GM18858 (cell line): Measurements from ENCODE around the gene TRAF4.
"Not testable (repeated sequence)": the region's sequence is repeated elsewhere in the genome, so short reads cannot be mapped to it uniquely, and the experiment has no call there.

Experiments used
- ATAC-seq: cut with Tn5 transposase; IDR thresholded peaks from one replicate; pipeline ENCODE4 v1.9.1; 2021; ENCODE audit not compliant: unreplicated experiment

TRAF4 gene

GRCh38 chr17:28712705-28713415 lies 31.0 kb upstream of the TRAF4 start:
- no peak for ATAC-seq

- ATAC-seq, result no peak
Observed at GRCh38 chr17:28714281-28714680, 29.5 kb upstream of the TRAF4 start.

- no peak for ATAC-seq
Observed at GRCh38 chr17:28715217-28715616, 28.6 kb upstream of the TRAF4 start.

DNA sequence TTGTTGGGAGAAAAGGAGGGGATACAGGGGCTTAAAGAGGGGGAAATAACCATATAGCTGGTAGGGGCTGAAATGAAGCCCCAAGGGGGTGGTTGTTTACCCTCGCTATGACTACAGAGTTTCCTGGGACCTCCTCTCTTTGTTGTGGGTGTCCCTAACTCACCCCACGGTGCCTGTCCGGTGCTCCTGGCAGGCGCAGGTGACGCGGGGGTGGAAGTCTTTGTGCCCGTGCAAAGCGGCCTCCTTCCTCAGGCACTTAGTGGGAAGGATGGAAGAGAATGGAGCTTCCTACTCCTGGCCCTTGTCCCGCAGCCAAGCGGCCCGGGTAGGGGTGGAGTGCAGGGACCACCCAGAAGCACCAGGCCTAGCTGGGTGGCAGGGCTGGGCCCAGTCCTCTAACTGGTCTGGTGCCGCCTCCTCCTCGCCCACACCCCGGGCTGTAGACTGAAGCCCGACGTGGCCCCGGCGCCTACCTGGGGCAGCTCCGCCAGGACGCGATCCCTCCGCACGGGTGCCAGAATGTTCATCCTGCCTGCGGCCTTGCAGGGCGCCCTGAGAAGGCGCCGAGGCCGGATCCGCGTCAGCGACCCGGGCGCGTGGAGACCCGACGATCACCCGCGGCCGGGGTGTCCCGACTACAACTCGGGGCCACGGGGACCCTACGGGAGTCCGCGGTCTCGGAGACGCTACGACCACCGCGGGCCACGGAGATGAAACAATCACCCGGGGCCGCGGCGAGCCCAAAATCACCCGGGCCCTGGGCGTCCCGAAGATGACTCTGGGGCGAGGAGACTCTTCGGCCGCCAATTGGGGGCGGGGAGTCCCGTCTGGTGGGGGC lies 26.9 kb upstream of the TRAF4 start:
- ATAC-seq, result no peak

DNA sequence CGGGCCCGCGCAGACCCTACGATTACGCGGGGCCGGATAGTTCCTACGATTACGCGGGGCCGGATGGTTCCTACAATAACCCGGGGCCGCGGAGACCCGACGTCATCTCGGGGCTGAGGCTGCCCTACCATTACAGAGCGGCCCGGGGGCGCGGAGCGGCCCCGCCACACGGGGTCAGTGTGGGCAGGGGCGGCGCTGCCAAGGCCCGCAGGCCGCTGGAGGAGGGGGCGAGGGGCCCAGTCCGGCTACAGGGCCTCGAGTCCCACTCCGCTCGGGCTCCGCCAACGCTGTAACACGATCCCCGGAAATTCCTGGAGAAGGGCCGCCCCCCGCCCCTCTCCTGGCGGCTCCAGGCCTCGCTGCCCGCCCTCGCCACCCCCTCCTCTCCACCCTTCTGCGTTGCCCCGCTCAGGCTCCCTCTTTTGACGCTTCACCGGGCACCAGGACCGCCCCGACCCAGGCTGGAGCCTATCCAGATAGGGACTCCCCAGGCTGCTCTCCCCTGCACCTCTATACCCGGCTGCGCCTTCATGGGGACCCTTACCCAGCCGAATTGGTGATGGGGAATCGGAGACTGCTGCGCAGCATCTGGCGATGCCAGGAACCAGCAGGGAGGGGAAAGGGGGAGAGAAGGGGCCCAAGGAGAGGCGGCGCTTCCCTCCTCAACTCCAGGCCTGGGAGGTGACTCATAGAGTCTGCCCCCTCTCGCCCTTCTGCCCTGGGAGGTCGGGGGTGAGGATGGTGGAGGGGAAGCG lies 26.1 kb upstream of the TRAF4 start, which contains the start of gene RAB34:
RAB34 (minus strand) TSS at position 291 of the 755 bp plus-strand sequence. CDS start 602 bp downstream, outside the sequence.
- no peak for ATAC-seq

DNA sequence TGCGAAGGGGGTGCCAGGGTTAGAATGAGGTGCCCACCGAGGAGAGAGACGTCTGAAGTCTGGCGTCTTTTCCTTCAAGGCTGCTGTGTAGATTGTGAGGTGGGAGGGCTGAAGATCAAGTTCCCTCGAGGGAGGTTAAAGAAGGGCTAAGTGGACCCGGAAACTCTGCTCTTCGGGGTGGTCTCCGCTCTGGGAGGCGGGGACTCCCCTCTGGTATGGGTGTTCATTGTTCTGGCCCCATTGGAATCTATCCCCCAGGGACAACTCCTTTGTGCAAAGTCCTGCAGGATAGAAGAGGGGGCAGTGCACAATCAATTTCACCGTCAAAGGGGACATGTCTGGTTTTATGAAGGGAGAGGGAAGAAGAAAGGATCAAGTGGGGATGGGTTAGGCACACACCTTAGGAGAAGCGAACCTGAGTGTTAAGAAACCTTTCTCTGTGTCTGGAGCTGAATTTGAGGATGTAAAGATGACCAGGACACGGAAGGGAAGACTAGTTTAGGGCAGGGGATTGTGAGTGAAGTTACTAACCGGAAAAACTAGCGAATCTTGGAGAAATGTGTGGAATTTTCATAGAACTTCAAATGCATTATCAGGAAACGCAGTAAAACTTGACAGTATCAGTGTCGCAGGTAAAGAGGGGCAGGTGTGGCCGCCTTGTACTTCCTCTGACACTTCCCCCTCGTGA lies 25.3 kb upstream of the TRAF4 start:
- no peak for ATAC-seq

DNA sequence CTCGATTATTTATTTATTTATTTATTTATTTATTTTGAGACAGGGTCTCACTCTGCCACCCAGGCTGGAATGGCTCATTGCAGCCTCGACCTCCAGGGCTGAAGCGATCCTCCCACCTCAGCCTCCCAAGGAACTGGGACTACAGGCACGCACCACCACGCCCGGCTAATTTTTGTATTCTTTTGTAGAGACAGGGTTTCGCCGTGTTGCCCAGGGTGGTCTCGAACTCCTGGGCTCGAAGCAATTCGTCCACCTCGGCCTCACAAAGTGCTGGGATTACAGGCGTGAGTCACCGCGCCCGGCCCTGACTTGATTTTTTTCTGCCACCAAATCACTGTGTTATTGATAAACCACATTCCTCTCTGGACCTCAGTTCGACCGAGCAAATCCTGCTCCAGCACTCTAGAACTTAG lies 24.8 kb upstream of the TRAF4 start:
- no peak for ATAC-seq

DNA sequence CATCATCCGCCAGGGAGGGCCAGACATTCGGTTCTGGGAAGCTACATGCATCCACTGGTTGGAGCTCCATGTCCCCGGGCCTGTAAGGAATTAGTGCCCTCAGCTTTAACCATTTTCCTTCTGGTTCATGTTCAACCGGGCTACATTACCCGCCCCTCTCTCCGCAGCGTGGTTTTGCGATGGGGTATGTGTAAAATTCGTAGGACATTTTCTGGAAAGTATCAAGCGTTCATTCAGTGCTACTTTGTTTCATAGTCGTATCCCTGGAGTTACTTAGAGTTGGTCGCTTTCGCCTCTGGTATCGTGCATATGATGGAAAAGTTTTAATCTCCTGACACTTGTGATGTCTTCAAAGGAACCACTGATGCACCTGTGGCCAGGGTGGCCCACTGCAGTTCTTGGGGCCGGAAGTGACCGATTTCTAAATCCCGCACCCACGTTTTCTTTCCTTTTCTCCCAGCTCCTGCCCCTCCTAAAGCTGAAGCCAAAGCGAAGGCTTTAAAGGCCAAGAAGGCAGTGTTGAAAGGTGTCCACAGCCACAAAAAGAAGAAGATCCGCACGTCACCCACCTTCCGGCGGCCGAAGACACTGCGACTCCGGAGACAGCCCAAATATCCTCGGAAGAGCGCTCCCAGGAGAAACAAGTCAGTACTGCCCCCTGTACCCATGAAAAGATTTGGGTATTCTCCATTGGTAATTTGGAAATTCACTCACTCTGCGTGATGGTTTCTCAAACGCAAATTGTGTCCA lies 23.4 kb upstream of the TRAF4 start:
- no peak for ATAC-seq

DNA sequence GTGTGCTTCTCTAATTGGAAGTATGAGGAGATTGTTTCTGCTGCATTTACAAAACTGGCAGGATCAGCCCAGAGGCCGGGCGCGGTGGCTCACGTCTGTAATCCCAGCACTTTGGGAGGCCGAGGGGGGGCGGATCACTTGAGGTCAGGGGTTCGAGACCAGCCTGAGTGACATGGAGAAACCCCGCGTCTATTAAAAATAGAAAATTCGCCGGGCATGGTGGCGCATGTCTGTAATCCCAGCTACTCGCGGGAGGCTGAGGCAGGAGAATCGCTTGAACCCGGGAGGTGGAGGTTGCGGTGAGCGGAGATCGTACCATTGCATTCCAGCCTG lies 22.8 kb upstream of the TRAF4 start:
- ATAC-seq, result not testable (repeated sequence)

DNA sequence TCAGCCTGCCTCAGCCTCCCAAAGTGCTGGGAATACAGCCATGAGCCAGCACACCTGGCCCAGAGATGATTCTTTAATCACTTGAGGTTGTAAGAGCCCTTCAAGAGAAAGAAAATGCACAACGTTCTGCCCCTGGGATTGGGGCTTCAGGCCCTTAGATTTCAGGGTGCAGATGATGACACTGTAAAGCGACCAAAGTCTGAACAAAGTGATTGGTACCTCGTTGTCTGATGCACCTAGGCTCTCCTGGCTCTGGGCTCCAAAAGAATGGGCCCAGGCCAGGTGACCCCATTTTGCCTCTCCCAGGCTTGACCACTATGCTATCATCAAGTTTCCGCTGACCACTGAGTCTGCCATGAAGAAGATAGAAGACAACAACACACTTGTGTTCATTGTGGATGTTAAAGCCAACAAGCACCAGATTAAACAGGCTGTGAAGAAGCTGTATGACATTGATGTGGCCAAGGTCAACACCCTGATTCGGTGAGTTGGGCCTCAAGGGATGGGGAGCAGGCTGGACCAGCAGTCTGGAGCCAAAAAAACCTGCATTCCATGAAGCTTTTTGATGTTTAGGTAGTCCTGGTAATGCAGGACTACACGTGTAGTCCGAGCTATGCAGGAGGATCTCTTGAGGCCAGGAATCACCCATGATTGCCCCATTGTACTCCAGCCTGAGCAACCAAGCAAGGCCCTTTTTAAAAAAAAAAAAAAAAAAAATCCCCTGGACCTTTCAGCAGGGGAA lies 21.2 kb upstream of the TRAF4 start:
- ATAC-seq, result no peak

- ATAC-seq, result no peak
Observed at GRCh38 chr17:28723159-28723835, 20.5 kb upstream of the TRAF4 start.

GRCh38 chr17:28723836-28724499 lies 19.8 kb upstream of the TRAF4 start:
- ATAC-seq, result not testable (repeated sequence)

- ATAC-seq, result no peak
Observed at GRCh38 chr17:28724500-28725165, 19.2 kb upstream of the TRAF4 start.

GRCh38 chr17:28725166-28725659 lies 18.6 kb upstream of the TRAF4 start:
- no peak for ATAC-seq

DNA sequence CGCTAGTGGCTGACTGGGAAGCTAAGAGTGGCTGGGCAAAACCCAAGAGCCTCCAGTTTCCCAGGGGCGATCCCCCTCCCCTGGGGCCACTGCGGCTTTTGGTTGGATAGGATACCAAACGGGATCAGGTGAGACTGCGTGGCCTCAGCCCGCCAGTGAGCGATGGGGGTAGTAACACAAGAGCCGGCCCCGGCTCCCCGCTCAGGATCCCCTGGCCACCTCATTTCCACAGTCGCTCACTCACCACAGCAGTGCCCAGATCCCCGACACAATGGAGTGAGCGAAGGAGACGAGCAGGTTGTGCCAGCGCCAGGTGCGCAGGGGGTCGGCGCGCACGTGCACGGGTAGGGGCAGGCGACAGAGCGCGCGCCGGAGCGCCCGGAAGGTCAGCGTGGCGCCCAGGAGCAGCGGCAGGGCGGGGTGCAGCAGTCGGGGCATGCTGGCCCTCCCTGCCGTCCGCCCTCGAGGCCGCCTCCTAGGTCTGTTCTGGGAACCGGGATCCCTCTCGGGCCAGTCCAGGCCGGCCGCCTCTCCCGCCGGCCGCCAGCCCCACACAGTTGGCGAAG lies 18.1 kb upstream of the TRAF4 start:
- ATAC-seq, result no peak

- no peak for ATAC-seq
Observed at GRCh38 chr17:28726226-28726626, 17.6 kb upstream of the TRAF4 start, which contains the start of gene TLCD1. Gene TLCD1 (minus strand): TSS chr17:28726233. CDS start chr17:28726097, 136 bp downstream.
